Naive B cell (primary cell): Measurements from ENCODE around the gene AICDA. TPM values are rescaled to one million over a fixed set of nuclear protein-coding genes. Genes with fewer than 3 reads are reported as not detected.
"Not testable (repeated sequence)": the region's sequence is repeated elsewhere in the genome, so short reads cannot be mapped to it uniquely, and the experiment has no call there.

Experiments
- ATAC-seq, 2 donors: fragments of 150-1000 bp; cut with Tn5 transposase; 2 replicates each; pipeline ENCODE4 v1.10.0; 2021; ENCODE audit warnings: low read depth in 2 of 2, mild to moderate bottlenecking in 2 of 2, moderate library complexity in 2 of 2
- DNase-seq: peaks from one replicate; pipeline ENCODE4 v3.0.0; 2022
- H3K27ac Mint-ChIP-seq, 6 donors: one replicate each; pipeline ENCODE4 v1.8.0; 2020 to 2022; ENCODE audit warnings: mild to moderate bottlenecking in 6 of 6, mixed read lengths in 6 of 6, moderate library complexity in 5 of 6, inconsistent platforms in 2 of 6
- H3K27me3 Mint-ChIP-seq, 3 donors: one replicate each; pipeline ENCODE4 v1.8.0; 2021 to 2022; ENCODE audit warnings: mixed read lengths in 3 of 3, mild to moderate bottlenecking in 1 of 3
- H3K36me3 Mint-ChIP-seq, 2 donors: one replicate each; pipeline ENCODE4 v1.8.0; 2020 to 2022; ENCODE audit warnings: mixed read lengths in 2 of 2, inconsistent platforms in 1 of 2, mild to moderate bottlenecking in 1 of 2
- H3K4me1 Mint-ChIP-seq, 3 donors: one replicate each; pipeline ENCODE4 v1.8.0; 2020 to 2022; ENCODE audit warnings: mixed read lengths in 3 of 3, inconsistent platforms in 1 of 3, mild to moderate bottlenecking in 1 of 3, moderate library complexity in 1 of 3
- H3K4me3 Mint-ChIP-seq, 8 donors: one replicate each; pipeline ENCODE4 v1.8.0; 2020 to 2022; ENCODE audit warnings: mild to moderate bottlenecking in 8 of 8, mixed read lengths in 8 of 8, moderate library complexity in 8 of 8, inconsistent platforms in 2 of 8
- H3K9me3 Mint-ChIP-seq, 7 donors: one replicate each; pipeline ENCODE4 v1.8.0; 2020 to 2022; ENCODE audit warnings: mixed read lengths in 7 of 7, mild to moderate bottlenecking in 5 of 7, inconsistent platforms in 2 of 7, moderate library complexity in 1 of 7
- polyA plus RNA-seq, 6 donors: library from polyadenylated mRNA; unstranded; fragments of 300-500 nt; fragmentation: Illumina TruSeq; gene quantifications; one replicate each; pipeline ENCODE4 v1.2.3, GENCODE V29; 2021; ENCODE audit warnings: low read depth in 6 of 6

AICDA gene
- polyA plus RNA-seq, 6 donors from 2014 or later, result 0.34 to 0.79 (median 0.52) TPM; not detected in 3

GRCh38 chr12:8636581-8636980 is 23.9 kb upstream of the AICDA start:
- H3K27ac Mint-ChIP-seq, result no peak overlapping the region
- H3K27me3 Mint-ChIP-seq, result no peaks in the 10 kb centered on the region
- H3K36me3 Mint-ChIP-seq, result no peaks in the 10 kb centered on the region
- no peak overlapping the region for H3K4me3 Mint-ChIP-seq
- H3K4me1 Mint-ChIP-seq, result no peaks in the 10 kb centered on the region
- DNase-seq (no peak), ATAC-seq (no peak)
- H3K9me3 Mint-ChIP-seq, result no peaks in the 10 kb centered on the region

GRCh38 chr12:8636007-8636346 is 23.3 kb upstream of the AICDA start:
- DNase-seq, H3K4me1 Mint-ChIP-seq, H3K27ac Mint-ChIP-seq, H3K36me3 Mint-ChIP-seq, H3K27me3 Mint-ChIP-seq, H3K4me3 Mint-ChIP-seq, ATAC-seq, H3K9me3 Mint-ChIP-seq: not testable (repeated sequence)

DNA sequence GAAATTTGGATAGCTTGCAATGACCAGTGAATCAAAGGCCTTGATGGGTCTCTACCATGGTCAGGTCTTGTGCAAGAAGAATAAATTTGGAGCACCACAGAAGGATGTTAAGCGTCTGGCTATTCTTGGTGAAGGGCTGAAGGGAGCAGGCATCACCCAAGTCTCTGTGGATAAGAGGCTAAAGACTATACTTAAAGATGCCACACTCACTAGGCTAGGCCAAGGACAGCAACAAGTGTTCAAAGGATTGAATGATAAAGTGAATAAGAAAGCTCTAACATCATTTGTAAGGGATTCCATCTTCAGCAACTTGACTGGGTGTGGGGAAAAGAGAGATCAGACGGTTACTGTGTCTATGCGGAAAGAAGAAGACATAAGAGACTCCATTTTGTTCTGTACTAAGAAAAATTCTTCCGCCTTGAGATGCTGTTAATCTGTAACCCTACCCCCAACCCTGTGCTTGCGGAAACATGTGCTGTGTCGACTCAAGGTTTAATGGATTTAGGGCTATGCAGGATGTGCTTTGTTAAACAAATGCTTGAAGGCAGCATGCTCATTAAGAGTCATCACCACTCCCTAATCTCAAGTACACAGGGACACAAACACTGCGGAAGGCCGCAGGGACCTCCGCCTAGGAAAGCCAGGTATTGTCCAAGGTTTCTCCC is 22.8 kb upstream of the AICDA start:
- not testable (repeated sequence) for DNase-seq, H3K4me3 Mint-ChIP-seq, H3K27ac Mint-ChIP-seq, H3K4me1 Mint-ChIP-seq, H3K36me3 Mint-ChIP-seq, H3K27me3 Mint-ChIP-seq, H3K9me3 Mint-ChIP-seq, ATAC-seq

- ATAC-seq (no peak), DNase-seq (no peak)
- H3K4me3 Mint-ChIP-seq, result no peak overlapping the region
- no peaks in the 10 kb centered on the region for H3K9me3 Mint-ChIP-seq
- no peaks in the 10 kb centered on the region for H3K27me3 Mint-ChIP-seq
- H3K36me3 Mint-ChIP-seq, result no peaks in the 10 kb centered on the region
- peaks cover 0 to 6% (median 6%) of the 10 kb centered on the region in 3 donors for H3K4me1 Mint-ChIP-seq
- H3K27ac Mint-ChIP-seq, result no peak overlapping the region
These were observed 17.5 kb upstream of the AICDA start for GRCh38 chr12:8630131-8630530.

- DNase-seq, result no peak
- Mint-ChIP-seq H3K36me3 (no peaks in the 10 kb centered on the region), H3K4me1 (peaks cover 0 to 6% (median 6%) of the 10 kb centered on the region in 3 donors), H3K9me3 (no peaks in the 10 kb centered on the region), H3K27me3 (no peaks in the 10 kb centered on the region), H3K27ac (no peak overlapping the region), H3K4me3 (no peak overlapping the region)
- peak in 1 of 2 donors; percentile 37 for ATAC-seq
These were observed 16.9 kb upstream of the AICDA start for GRCh38 chr12:8629486-8630033.

- no peaks in the 10 kb centered on the region for H3K36me3 Mint-ChIP-seq
- DNase-seq, result no peak
- H3K4me1 Mint-ChIP-seq, result peaks cover 0 to 6% (median 6%) of the 10 kb centered on the region in 3 donors
- no peaks in the 10 kb centered on the region for H3K27me3 Mint-ChIP-seq
- no peaks in the 10 kb centered on the region for H3K9me3 Mint-ChIP-seq
- no peak overlapping the region for H3K4me3 Mint-ChIP-seq
- ATAC-seq, result no peak
- H3K27ac Mint-ChIP-seq, result no peak overlapping the region
These were observed 16.1 kb upstream of the AICDA start for GRCh38 chr12:8628731-8629130.

DNA sequence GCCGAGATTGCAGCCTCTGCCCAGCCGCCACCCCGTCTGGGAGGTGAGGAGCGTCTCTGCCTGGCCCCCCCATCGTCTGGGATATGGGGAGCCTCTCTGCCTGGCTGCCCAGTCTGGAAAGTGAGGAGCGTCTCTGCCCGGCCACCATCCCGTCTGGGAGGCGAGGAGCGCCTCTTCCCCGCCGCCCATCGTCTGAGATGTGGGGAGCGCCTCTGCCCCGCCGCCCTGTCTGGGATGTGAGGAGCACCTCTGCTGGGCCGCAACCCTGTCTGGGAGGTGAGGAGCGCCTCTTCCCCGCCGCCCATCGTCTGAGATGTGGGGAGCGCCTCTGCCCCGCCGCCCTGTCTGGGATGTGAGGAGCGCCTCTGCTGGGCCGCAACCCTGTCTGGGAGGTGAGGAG is 12.1 kb upstream of the AICDA start:
- H3K36me3 Mint-ChIP-seq, H3K9me3 Mint-ChIP-seq, H3K27ac Mint-ChIP-seq, H3K4me3 Mint-ChIP-seq, H3K27me3 Mint-ChIP-seq, H3K4me1 Mint-ChIP-seq, ATAC-seq, DNase-seq: not testable (repeated sequence)

GRCh38 chr12:8622646-8623045 is 10.0 kb upstream of the AICDA start:
- peaks cover 0 to 3% (median 0%) of the 10 kb centered on the region in 7 donors for H3K9me3 Mint-ChIP-seq
- DNase-seq (no peak), ATAC-seq (no peak)
- H3K36me3 Mint-ChIP-seq, result no peaks in the 10 kb centered on the region
- no peak overlapping the region for H3K4me3 Mint-ChIP-seq
- H3K4me1 Mint-ChIP-seq, result peaks cover 0 to 6% (median 0%) of the 10 kb centered on the region in 3 donors
- H3K27me3 Mint-ChIP-seq, result no peaks in the 10 kb centered on the region
- no peak overlapping the region for H3K27ac Mint-ChIP-seq

DNA sequence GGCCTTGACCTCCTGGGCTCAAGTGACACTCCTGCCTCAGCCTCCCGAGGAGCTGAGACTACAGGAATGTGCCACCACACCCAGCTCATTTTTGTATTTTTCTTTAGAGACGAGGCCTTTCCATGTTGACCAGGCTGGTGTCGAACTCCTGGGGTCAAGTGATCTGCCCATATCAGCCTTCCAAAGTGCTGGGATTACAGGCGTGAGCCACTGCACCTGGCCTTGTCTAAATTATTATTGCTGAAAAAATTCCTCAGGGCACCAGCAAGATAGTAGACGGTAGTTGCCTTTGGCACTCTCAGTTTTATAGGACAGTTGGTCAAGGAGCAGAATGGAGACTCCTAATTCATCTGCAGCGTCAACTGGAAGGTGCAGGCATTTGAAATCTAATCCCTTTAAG is 2.5 kb upstream of the AICDA start:
- no peak overlapping the region for H3K4me3 Mint-ChIP-seq
- H3K4me1 Mint-ChIP-seq, result peaks cover 2 to 6% (median 6%) of the 10 kb centered on the region in 3 donors
- DNase-seq (no peak), ATAC-seq (no peak)
- no peaks in the 10 kb centered on the region for H3K27me3 Mint-ChIP-seq
- H3K36me3 Mint-ChIP-seq, result no peaks in the 10 kb centered on the region
- H3K9me3 Mint-ChIP-seq, result no peaks in the 10 kb centered on the region
- no peak overlapping the region for H3K27ac Mint-ChIP-seq

DNA sequence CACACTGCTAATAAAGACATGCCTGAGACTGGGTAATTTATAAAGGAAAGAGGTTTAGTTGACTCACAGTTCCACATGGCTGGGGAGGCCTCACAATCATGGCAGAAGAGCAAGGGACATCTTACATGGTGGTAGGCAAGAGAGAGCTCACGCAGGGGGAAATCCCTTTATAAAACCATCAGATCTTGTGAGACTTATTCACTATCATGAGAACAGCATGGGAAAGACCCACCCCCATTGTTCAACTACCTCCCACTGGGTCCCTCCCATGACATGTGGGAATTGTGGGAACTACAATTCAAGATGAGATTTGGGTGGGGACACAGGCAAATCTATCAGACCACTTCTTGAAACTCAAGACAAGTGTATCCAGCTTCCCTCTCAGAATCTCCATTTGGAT is 1.2 kb upstream of the AICDA start:
- Mint-ChIP-seq H3K4me1 (peaks cover 9 to 13% (median 10%) of the 10 kb centered on the region in 3 donors), H3K27ac (peak overlapping the region in 1 of 6 donors; percentile 19)
- ATAC-seq, H3K27me3 Mint-ChIP-seq, DNase-seq, H3K4me3 Mint-ChIP-seq, H3K36me3 Mint-ChIP-seq, H3K9me3 Mint-ChIP-seq: not testable (repeated sequence)

- Mint-ChIP-seq H3K4me1 (peaks cover 11 to 20% (median 12%) of the 10 kb centered on the region in 3 donors), H3K27ac (peak overlapping the region in 3 of 6 donors; percentile 12 to 76 (median 69)), H3K4me3 (peak overlapping the region; percentile 45 to 90 (median 74)), H3K27me3 (peaks cover 2 to 11% (median 5%) of the 10 kb centered on the region in 3 donors), H3K36me3 (no peaks in the 10 kb centered on the region), H3K9me3 (no peaks in the 10 kb centered on the region)
- ATAC-seq (peak in 1 of 2 donors; percentile 21), DNase-seq (no peak)
These were observed 3.5 kb downstream of the AICDA start for GRCh38 chr12:8609061-8609570.

GRCh38 chr12:8606890-8607289 is 5.8 kb downstream of the AICDA start:
- DNase-seq (no peak), ATAC-seq (no peak)
- no peaks in the 10 kb centered on the region for H3K9me3 Mint-ChIP-seq
- H3K27ac Mint-ChIP-seq, result no peak overlapping the region
- H3K4me3 Mint-ChIP-seq, result no peak overlapping the region
- peaks cover 11 to 20% (median 12%) of the 10 kb centered on the region in 3 donors for H3K4me1 Mint-ChIP-seq
- H3K36me3 Mint-ChIP-seq, result no peaks in the 10 kb centered on the region
- H3K27me3 Mint-ChIP-seq, result peaks cover 9 to 14% (median 11%) of the 10 kb centered on the region in 3 donors

DNA sequence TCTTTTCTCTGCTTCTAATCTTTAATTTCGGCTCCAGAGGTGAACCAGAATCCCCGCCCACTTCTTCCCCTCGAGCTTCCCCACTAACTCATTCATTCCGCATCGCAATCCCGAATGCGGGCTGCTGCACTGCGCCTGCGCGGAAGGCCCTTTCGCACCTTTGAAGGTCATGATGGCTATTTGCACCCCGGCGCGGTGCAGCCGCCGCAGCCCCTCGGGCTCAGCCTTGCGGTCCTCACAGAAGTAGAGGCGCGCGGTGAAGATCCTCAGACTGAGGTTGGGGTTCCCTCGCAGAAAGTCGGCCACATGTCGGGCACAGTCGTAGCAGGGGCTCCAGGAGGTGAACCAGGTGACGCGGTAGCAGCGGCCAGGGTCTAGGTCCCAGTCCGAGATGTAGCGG is 7.6 kb downstream of the AICDA start:
- Mint-ChIP-seq H3K36me3 (no peaks in the 10 kb centered on the region), H3K27ac (no peak overlapping the region), H3K27me3 (peaks cover 11 to 20% (median 16%) of the 10 kb centered on the region in 3 donors), H3K4me1 (peaks cover 9 to 14% (median 12%) of the 10 kb centered on the region in 3 donors), H3K4me3 (no peak overlapping the region), H3K9me3 (no peaks in the 10 kb centered on the region)
- DNase-seq, result no peak
- no peak for ATAC-seq

DNA sequence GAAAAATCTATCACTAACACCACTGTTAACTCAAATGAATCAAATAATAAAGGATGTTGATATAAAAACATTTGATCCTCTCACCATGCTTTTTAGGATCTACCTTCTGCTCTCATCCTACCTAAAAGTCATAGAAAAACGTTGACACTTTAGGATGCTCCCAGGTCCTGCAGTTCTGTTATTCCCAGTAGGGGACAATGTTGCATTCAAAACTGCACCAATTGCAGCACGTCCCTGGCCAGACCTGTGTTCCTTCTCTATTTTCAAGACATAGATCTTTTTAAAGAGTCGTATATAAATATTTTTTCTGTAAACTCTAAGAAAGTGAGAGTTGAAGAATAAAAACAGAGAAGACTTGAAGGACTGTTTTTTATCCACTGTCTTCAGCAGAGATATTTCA is 8.8 kb downstream of the AICDA start:
- H3K9me3 Mint-ChIP-seq, result no peaks in the 10 kb centered on the region
- H3K36me3 Mint-ChIP-seq, result no peaks in the 10 kb centered on the region
- no peak for ATAC-seq
- peaks cover under 1 to 7% (median 3%) of the 10 kb centered on the region in 3 donors for H3K4me1 Mint-ChIP-seq
- peaks cover 12 to 24% (median 18%) of the 10 kb centered on the region in 3 donors for H3K27me3 Mint-ChIP-seq
- peak overlapping the region in 1 of 6 donors; percentile 24 for H3K27ac Mint-ChIP-seq
- H3K4me3 Mint-ChIP-seq, result no peak overlapping the region
- DNase-seq, result no peak
